HFF-Myc (cell line): ENCODE results near the gene SNX12.

Experiments
- DNase-seq: peaks from one replicate; pipeline ENCODE4 v3.0.0-alpha.2; 2011; ENCODE audit warnings: low read depth; ENCODE audit errors: extremely low read depth
- H3K4me3 ChIP-seq: replicated peaks from 2 replicates; pipeline ENCODE4 v1.5.1; 2011; ENCODE audit warnings: low read depth, mild to moderate bottlenecking, control low read depth, low read length
- TF ChIP-seq, protein P1 (sequence below): IDR thresholded peaks from 2 replicates; pipeline ENCODE4 v1.5.1; 2012; ENCODE audit warnings: mild to moderate bottlenecking, low read depth, low read length, control low read depth; ENCODE audit errors: missing control alignments

Gene SNX12

DNA sequence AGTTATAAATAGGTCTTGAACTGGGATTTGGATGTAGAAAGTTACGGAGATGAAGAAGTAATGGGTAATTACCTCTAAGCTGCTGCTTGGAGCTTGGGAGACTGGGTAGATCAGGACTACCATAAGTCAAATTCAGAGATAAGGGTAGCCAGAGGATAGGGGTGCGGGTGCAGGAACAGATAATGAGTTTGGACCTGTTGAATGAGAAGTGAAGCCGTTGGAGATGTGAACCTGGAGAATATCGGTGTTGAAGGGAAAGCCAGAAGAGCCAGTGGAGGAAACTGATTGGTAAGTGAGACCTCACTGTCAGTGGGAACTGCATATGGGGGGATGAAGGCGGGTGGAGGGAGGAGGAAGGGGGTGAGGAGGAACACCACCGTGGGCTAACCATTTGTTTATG, 26.9 kb upstream of the SNX12 start:
- no peak for DNase-seq
- H3K4me3 ChIP-seq: peak overlapping the region; percentile 53
- TF ChIP-seq, protein P1, sequence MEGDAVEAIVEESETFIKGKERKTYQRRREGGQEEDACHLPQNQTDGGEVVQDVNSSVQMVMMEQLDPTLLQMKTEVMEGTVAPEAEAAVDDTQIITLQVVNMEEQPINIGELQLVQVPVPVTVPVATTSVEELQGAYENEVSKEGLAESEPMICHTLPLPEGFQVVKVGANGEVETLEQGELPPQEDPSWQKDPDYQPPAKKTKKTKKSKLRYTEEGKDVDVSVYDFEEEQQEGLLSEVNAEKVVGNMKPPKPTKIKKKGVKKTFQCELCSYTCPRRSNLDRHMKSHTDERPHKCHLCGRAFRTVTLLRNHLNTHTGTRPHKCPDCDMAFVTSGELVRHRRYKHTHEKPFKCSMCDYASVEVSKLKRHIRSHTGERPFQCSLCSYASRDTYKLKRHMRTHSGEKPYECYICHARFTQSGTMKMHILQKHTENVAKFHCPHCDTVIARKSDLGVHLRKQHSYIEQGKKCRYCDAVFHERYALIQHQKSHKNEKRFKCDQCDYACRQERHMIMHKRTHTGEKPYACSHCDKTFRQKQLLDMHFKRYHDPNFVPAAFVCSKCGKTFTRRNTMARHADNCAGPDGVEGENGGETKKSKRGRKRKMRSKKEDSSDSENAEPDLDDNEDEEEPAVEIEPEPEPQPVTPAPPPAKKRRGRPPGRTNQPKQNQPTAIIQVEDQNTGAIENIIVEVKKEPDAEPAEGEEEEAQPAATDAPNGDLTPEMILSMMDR: no peak

DNA sequence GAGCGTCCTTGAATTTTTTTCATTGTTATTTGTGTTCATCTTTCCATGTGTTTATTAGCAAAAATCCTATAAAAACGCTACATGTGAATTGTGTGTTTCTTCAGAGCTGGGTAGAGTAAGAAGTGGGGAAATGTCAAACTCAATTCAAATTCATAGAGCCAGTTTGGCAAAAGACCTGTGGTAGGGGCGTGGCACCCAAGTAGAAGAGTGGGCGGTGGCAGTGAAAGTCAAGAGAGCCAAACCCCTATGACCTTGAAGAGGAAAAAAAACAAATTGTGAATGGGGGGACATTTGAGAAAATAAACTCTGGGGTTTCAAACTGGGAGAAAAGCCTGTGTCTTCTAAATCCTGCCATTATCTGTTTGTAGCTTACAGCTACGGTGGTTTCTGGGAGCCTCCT, 23.1 kb upstream of the SNX12 start:
- H3K4me3 ChIP-seq: no peak overlapping the region
- TF ChIP-seq, protein P1: no peak
- DNase-seq: no peak

DNA sequence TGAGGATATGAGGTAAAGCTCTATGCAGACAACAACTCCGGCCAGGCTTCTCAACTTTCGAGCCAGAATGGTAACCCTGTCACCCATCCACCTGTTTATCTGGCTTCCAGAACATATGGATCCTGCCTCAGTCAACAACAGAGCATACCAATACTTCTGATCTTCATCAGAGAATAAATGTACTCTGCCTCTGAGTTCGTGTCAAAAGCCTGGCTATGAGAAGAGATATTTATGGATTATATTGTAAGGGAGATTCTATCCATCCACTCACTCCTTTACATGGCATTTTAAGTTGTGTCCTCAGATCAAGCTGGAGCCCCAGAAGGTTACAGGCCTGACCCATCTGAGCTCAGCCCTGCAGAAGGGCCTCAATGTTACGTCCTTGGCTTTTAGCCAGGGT, 17.8 kb upstream of the SNX12 start:
- TF ChIP-seq, protein P1: no peak
- H3K4me3 ChIP-seq: no peak overlapping the region

DNA sequence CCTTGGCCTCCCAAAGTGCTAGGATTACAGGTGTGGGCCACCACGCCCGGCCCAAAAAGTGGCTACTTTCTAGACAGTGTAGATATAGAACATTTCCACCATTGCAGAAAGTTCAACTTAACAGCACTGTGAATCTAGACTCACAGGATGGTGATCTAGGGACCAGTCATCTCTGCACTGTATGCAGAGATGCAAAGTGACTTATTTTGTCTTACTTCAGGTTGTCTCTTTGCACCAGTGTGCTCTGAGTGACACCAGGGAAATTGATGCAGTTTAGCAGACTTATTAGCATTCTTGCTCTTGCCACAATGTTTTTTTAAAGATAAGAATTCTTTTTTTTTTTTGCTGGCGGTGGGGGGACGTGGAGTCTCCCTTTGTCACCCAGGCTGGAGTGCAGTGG, 14.7 kb upstream of the SNX12 start:
- no peak for DNase-seq
- H3K4me3 ChIP-seq: no peak overlapping the region
- TF ChIP-seq, protein P1: no peak

More for the DNA sequence above, 17.8 kb upstream of the SNX12 start:
- DNase-seq: no peak

DNA sequence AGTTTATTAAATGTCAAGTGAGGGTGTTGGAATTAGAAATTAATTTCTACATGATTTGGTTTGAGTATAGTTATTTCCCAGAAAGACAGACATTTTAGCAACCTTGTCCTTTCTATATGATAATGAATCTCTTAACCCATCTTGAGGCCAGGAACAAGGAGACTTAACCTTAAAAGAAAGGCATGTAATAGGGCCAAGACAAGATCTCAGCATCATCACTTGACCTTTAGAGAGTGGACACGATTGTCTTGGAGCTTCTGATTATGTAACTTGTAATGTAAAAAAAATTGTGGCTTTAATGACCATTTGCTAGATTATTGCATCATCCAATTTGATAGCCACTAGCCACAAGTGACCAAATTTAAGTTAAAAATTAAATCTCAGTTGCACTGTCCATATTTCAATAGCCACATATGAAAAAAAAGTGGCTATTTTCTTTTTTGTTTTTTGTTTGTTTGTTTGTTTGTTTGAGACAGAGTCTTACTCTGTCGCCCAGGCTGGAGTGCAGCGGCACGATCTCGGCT, 14.1 kb upstream of the SNX12 start:
- DNase-seq: no peak
- TF ChIP-seq, protein P1: no peak

DNA sequence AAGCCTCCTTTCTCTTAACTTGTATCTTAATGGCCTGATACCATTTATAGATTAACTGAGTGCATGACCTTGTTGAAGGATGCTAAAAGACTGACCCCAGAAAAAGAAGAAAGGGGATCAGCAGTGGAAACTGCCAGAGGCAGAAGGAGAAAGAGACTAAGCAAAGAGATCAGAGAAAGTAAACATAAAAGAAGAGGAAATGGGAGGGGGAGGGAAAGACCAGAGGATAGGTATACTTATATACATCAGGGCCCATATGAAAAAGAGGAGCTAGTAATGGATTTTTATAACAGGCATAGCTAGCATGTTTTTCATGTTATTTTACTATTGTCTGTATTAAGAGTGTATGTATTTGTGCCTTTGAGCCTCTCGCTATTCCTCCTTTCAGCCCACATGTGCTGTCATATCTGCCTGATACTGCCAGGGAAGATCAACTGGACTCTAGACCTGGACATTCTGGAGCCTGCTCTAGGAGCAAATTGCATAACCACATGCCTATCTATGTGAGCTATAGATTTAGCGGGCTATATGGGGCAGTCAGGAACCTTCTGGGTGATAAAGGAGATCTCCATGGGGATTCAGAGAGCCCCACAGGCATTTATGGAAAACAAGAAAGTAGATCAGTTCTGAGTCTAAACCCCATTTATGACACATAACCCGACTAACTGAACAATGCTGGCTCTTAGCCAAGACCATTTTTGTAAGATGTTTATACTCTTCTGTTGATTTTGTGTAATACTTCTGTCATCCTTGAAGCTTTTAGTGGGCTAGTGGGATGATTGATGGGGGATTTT, 13.4 kb upstream of the SNX12 start:
- no peak overlapping the region for H3K4me3 ChIP-seq
- no peak for DNase-seq
- TF ChIP-seq, protein P1: no peak

More for the DNA sequence above, 14.1 kb upstream of the SNX12 start:
- no peak overlapping the region for H3K4me3 ChIP-seq
